HepG2 (cell line): ENCODE measurements around the gene PGA4. TPM values are rescaled to one million over a fixed set of nuclear protein-coding genes. Genes with fewer than 3 reads are reported as not detected.

Experiments
- AFF4 ChIP-seq: sonication (generic); formaldehyde crosslinking; IDR thresholded peaks from 2 replicates; pipeline ENCODE4 v1.4.0; 2020; ENCODE audit warnings: missing genetic modification reagents
- AKAP8 ChIP-seq: sonication (generic); formaldehyde crosslinking; IDR thresholded peaks from 2 replicates; pipeline ENCODE4 v1.5.1; 2020; ENCODE audit warnings: mild to moderate bottlenecking, missing genetic modification reagents
- ATF3 ChIP-seq: sonication (generic); formaldehyde crosslinking; IDR thresholded peaks from 2 replicates; pipeline ENCODE4 v1.4.0; 2020; ENCODE audit warnings: missing genetic modification reagents
- IRF1 ChIP-seq: sonication (generic); formaldehyde crosslinking; IDR thresholded peaks from 2 replicates; pipeline ENCODE4 v1.4.0; 2020; ENCODE audit warnings: low read depth, mild to moderate bottlenecking, missing genetic modification reagents
- JUND ChIP-seq: sonication (generic); formaldehyde crosslinking; IDR thresholded peaks from 2 replicates; pipeline ENCODE4 v1.8.0; 2022; ENCODE audit warnings: mild to moderate bottlenecking, missing genetic modification reagents
- KDM2A ChIP-seq: sonication (generic); formaldehyde crosslinking; IDR thresholded peaks from 2 replicates; pipeline ENCODE4 v1.4.0; 2020; ENCODE audit warnings: low read depth, missing genetic modification reagents, borderline replicate concordance
- KMT2A ChIP-seq: sonication (generic); formaldehyde crosslinking; IDR thresholded peaks from 2 replicates; pipeline ENCODE4 v1.4.0; 2020; ENCODE audit warnings: missing genetic modification reagents
- LCORL ChIP-seq, 2 experiments: fragments of 450-650 bp in 1 of 2; sonication (generic) in 1 of 2; formaldehyde crosslinking in 1 of 2; IDR thresholded peaks; 2 replicates each; pipeline versions ENCODE4 v1.5.0 to v1.6.1; 2017 to 2020; ENCODE audit warnings: antibody characterized with exemption in 1 of 2, missing genetic modification reagents in 1 of 2
- MTA1 ChIP-seq: sonication (generic); formaldehyde crosslinking; IDR thresholded peaks from 2 replicates; pipeline ENCODE4 v1.4.0; 2020; ENCODE audit warnings: missing genetic modification reagents, mild to moderate bottlenecking, borderline replicate concordance
- SP4 ChIP-seq: sonication (generic); formaldehyde crosslinking; IDR thresholded peaks from 2 replicates; pipeline ENCODE4 v1.8.1; 2023; ENCODE audit warnings: mild to moderate bottlenecking, missing genetic modification reagents
- SYNCRIP ChIP-seq: fragments of 200-400 bp; formaldehyde crosslinking; IDR thresholded peaks from 2 replicates; pipeline ENCODE4 v1.6.1; 2018; ENCODE audit warnings: mild to moderate bottlenecking, low read depth, low read length; ENCODE audit not compliant: insufficient read depth
- TEAD3 ChIP-seq: optimal IDR thresholded peaks from 2 replicates; pipeline ENCODE3; 2016; ENCODE audit warnings: borderline replicate concordance
- ZFP41 ChIP-seq: sonication (generic); formaldehyde crosslinking; IDR thresholded peaks from 2 replicates; pipeline ENCODE4 v1.4.0; 2020; ENCODE audit warnings: mild to moderate bottlenecking, missing genetic modification reagents, borderline replicate concordance
- ZNF205 ChIP-seq: IDR thresholded peaks from 2 replicates; pipeline ENCODE4 v1.6.1; 2018; ENCODE audit warnings: missing biosample characterization, missing genetic modification reagents
- ZNF747 ChIP-seq: sonication (generic); formaldehyde crosslinking; IDR thresholded peaks from 2 replicates; pipeline ENCODE4 v1.8.1; 2023; ENCODE audit warnings: missing genetic modification reagents, mild to moderate bottlenecking, borderline replicate concordance
- ZNF770 ChIP-seq: sonication (generic); formaldehyde crosslinking; IDR thresholded peaks from 2 replicates; pipeline ENCODE4 v1.5.0; 2020; ENCODE audit warnings: mild to moderate bottlenecking, missing genetic modification reagents
- ZNF780A ChIP-seq: sonication (generic); formaldehyde crosslinking; IDR thresholded peaks from 2 replicates; pipeline ENCODE4 v1.8.0; 2022; ENCODE audit warnings: mild to moderate bottlenecking, missing genetic modification reagents, moderate library complexity
- polyA plus RNA-seq, 8 experiments: library from polyadenylated mRNA; depleted of rRNA in 3 of 8; stranded (reverse) in 7 of 8; unstranded in 1 of 8; fragments of >200 nt; fragmentation: Illumina TruSeq in 4 of 8; extraction: Trizol in 4 of 8; gene quantifications; 2 replicates each; pipeline versions ENCODE4 v1.2.1 to v1.2.3, GENCODE V29; 2011 to 2016; ENCODE audit warnings: low read depth in 4 of 8, missing spikeins in 1 of 8, mixed read lengths in 1 of 8; ENCODE audit not compliant: insufficient read depth in 1 of 8
- total RNA-seq, 5 experiments: library from RNA; depleted of rRNA; stranded (reverse); fragments of >200 nt; fragmentation: Illumina TruSeq; extraction: Trizol; gene quantifications; 2 replicates each; pipeline ENCODE4 v1.2.3, GENCODE V29; 2016; ENCODE audit warnings: low read depth in 1 of 5

PGA4 gene
- total and polyA plus RNA-seq, 2 of the 13 experiments (the other 11 are each of a cell fraction or from before 2014, with no cell fraction given): not detected

- TF ChIP-seq ATF3 (no peak), AFF4 (CRISPR knock-in tag) (no peak), AKAP8 (no peak), SP4 (CRISPR knock-in tag) (no peak), KDM2A (CRISPR knock-in tag) (0 out of 2 replicates have a peak, but pooled peaks have one; percentile 39), TEAD3 (CRISPR knock-in tag) (no peak), KMT2A (CRISPR knock-in tag) (no peak), SYNCRIP (no peak), MTA1 (no peak), ZNF770 (no peak), ZFP41 (no peak), LCORL (IDR thresholded peaks at IDR 0.05) (no peak), LCORL (CRISPR knock-in tag; IDR thresholded peaks at IDR 0.05) (peak; percentile 69), IRF1 (CRISPR knock-in tag) (no peak), ZNF780A (no peak), JUND (CRISPR knock-in tag) (no peak), ZNF205 (CRISPR knock-in tag) (0 out of 2 replicates have a peak, but pooled peaks have one; percentile 15), ZNF747 (CRISPR knock-in tag) (no peak)
Measured at GRCh38 chr11:61254403-61255025, 32.4 kb downstream of the PGA4 start (continued).
